GM23338 (cell line): ENCODE measurements around the gene ETFA. TPM values are rescaled to one million over a fixed set of nuclear protein-coding genes. Genes with fewer than 3 reads are reported as not detected.

Experiments
- CREB1 ChIP-seq: fragments of 250-450 bp; sonication (Bioruptor Pico); IDR thresholded peaks from 2 replicates; pipeline ENCODE4 v1.5.0; 2020; ENCODE audit warnings: low read depth, mild to moderate bottlenecking, moderate library complexity
- CTCF ChIP-seq, 2 experiments: fragments of 200-600 bp in 1 of 2; sonication (generic) in 1 of 2; conservative IDR thresholded peaks; 2 replicates each; pipeline versions ENCODE4 v1.5.1 to v1.6.1; 2016 to 2017; ENCODE audit warnings: antibody characterized with exemption in 2 of 2, low read depth in 2 of 2, mild to moderate bottlenecking in 2 of 2, moderate library complexity in 1 of 2
- ETS1 ChIP-seq: IDR thresholded peaks from 2 replicates; pipeline ENCODE4 v1.6.1; 2016; ENCODE audit warnings: antibody characterized with exemption
- EZH2 ChIP-seq: fragments of 200-600 bp; sonication (generic); IDR thresholded peaks from one replicate; pipeline ENCODE4 v1.8.0; 2017; ENCODE audit warnings: antibody characterized with exemption, mild to moderate bottlenecking, low read depth; ENCODE audit not compliant: unreplicated experiment
- EZH2phosphoT487 ChIP-seq: fragments of 200-600 bp; sonication (generic); IDR thresholded peaks from one replicate; pipeline ENCODE4 v1.8.1; 2018; ENCODE audit warnings: antibody characterized with exemption; ENCODE audit not compliant: unreplicated experiment
- JUNB ChIP-seq: IDR thresholded peaks from one replicate; pipeline ENCODE4 v1.6.1; 2016; ENCODE audit warnings: antibody characterized with exemption; ENCODE audit not compliant: unreplicated experiment
- NANOG ChIP-seq: IDR thresholded peaks from 2 replicates; pipeline ENCODE4 v1.6.1; 2016; ENCODE audit warnings: antibody characterized with exemption, borderline replicate concordance
- POLR2AphosphoS5 ChIP-seq: IDR thresholded peaks from 2 replicates; pipeline ENCODE4 v1.6.1; 2016; ENCODE audit warnings: antibody characterized with exemption, low read depth
- STAT1 ChIP-seq: IDR thresholded peaks from one replicate; pipeline ENCODE4 v1.6.1; 2016; ENCODE audit warnings: antibody characterized with exemption; ENCODE audit not compliant: unreplicated experiment
- ZNF114 ChIP-seq: fragments of 250-450 bp; sonication (Bioruptor Pico); IDR thresholded peaks from 2 replicates; pipeline ENCODE4 v1.5.0; 2020; ENCODE audit warnings: mild to moderate bottlenecking, moderate library complexity
- ZNF331 ChIP-seq: fragments of 250-450 bp; sonication (Bioruptor Pico); IDR thresholded peaks from 2 replicates; pipeline ENCODE4 v1.5.0; 2020; ENCODE audit warnings: low read depth, mild to moderate bottlenecking, moderate library complexity
- ZNF462 ChIP-seq: fragments of 250-450 bp; sonication (Bioruptor Pico); IDR thresholded peaks from 2 replicates; pipeline ENCODE4 v1.5.0; 2020; ENCODE audit warnings: mild to moderate bottlenecking, moderate library complexity
- polyA plus RNA-seq: library from polyadenylated mRNA; unstranded; fragments of >200 nt; fragmentation: Nextera tagmentation; extraction: Ambion mirVana; gene quantifications from 2 replicates; pipeline ENCODE4 v1.2.1, GENCODE V29; 2016
- total RNA-seq: library from RNA; depleted of rRNA; stranded (reverse); fragments of >200 nt; shearing (Covaris generic); gene quantifications from 2 replicates; pipeline ENCODE4 v1.2.3, GENCODE V29; 2014

Gene ETFA
- total and polyA plus RNA-seq, 2 experiments from 2014 or later, result 52.9 to 69.1 TPM

- TF ChIP-seq ZNF462 (no peak), CTCF (conservative IDR thresholded peaks at IDR 0.05; ENCODE audit: low read depth in 2 of 2) (no peak), NANOG (no peak), POLR2AphosphoS5 (no peak), CREB1 (CRISPR knock-in tag) (no peak), EZH2phosphoT487 (no peak), JUNB (no peak), STAT1 (no peak), ETS1 (no peak), ZNF114 (CRISPR knock-in tag) (no peak), ZNF331 (no peak), EZH2 (no peak)
Observed at GRCh38 chr15:76358453-76358852, 47.2 kb upstream of the ETFA start (continued).
